Measurements from ENCODE around the gene MRNIP.
A peak's percentile ranks its signal among the peaks of the same experiment; 100 is the strongest.

Gene MRNIP

GRCh38 chr5:179821298-179822058, 37.1 kb downstream of the MRNIP start:
- peak; percentile 71 to 73 for DNase-seq (ENCODE audit: low read depth in 2 of 2)

GRCh38 chr5:179820483-179821297, 37.9 kb downstream of the MRNIP start, which contains the start of gene SQSTM1:
Gene SQSTM1, plus strand, starts transcription at chr5:179820905. Its CDS starts 32 bp downstream, at chr5:179820937.
- DNase-seq (ENCODE audit: low read depth in 2 of 2), result peak; percentile 66 to 76

- DNase-seq (ENCODE audit: low read depth in 2 of 2), result no peak
Observed at GRCh38 chr5:179820127-179820482, 38.5 kb downstream of the MRNIP start.

- no peak for DNase-seq (ENCODE audit: low read depth in 2 of 2)
Observed at GRCh38 chr5:179819296-179820126, 39.1 kb downstream of the MRNIP start.

GRCh38 chr5:179818746-179819295, 39.8 kb downstream of the MRNIP start:
- DNase-seq (ENCODE audit: low read depth in 2 of 2), result peak; percentile 80

GRCh38 chr5:179817890-179818745, 40.5 kb downstream of the MRNIP start:
- no peak for DNase-seq (ENCODE audit: low read depth in 2 of 2)

GRCh38 chr5:179817470-179817840, 41.2 kb downstream of the MRNIP start:
- no peak for DNase-seq (ENCODE audit: low read depth in 2 of 2)

- DNase-seq (ENCODE audit: low read depth in 2 of 2), result no peak
Observed at GRCh38 chr5:179816796-179817469, 41.7 kb downstream of the MRNIP start.

- DNase-seq (ENCODE audit: low read depth in 2 of 2), result no peak
Observed at GRCh38 chr5:179816401-179816795, 42.2 kb downstream of the MRNIP start.

GRCh38 chr5:179815491-179816249, 42.9 kb downstream of the MRNIP start:
- no peak for DNase-seq (ENCODE audit: low read depth in 2 of 2)

GRCh38 chr5:179814090-179814489, 44.5 kb downstream of the MRNIP start:
- no peak for DNase-seq (ENCODE audit: low read depth in 2 of 2)

GRCh38 chr5:179812997-179813607, 45.5 kb downstream of the MRNIP start:
- DNase-seq (ENCODE audit: low read depth in 2 of 2), result no peak

- no peak for DNase-seq (ENCODE audit: low read depth in 2 of 2)
Observed at GRCh38 chr5:179812135-179812825, 46.3 kb downstream of the MRNIP start.

GRCh38 chr5:179806250-179807048, 52.2 kb downstream of the MRNIP start, which contains the start of gene MGAT4B:
Gene MGAT4B, minus strand, starts transcription at chr5:179806866. Its CDS starts 283 bp downstream, at chr5:179806583.
- no peak for DNase-seq (ENCODE audit: low read depth in 2 of 2)

- DNase-seq (ENCODE audit: low read depth in 2 of 2), result no peak
Observed at GRCh38 chr5:179805529-179806249, 52.9 kb downstream of the MRNIP start.

GRCh38 chr5:179805070-179805528, 53.5 kb downstream of the MRNIP start:
- no peak for DNase-seq (ENCODE audit: low read depth in 2 of 2)

- no peak for DNase-seq (ENCODE audit: low read depth in 2 of 2)
Observed at GRCh38 chr5:179804555-179804947, 54.1 kb downstream of the MRNIP start.
